ENCODE measurements around the gene TSKU.

DNA sequence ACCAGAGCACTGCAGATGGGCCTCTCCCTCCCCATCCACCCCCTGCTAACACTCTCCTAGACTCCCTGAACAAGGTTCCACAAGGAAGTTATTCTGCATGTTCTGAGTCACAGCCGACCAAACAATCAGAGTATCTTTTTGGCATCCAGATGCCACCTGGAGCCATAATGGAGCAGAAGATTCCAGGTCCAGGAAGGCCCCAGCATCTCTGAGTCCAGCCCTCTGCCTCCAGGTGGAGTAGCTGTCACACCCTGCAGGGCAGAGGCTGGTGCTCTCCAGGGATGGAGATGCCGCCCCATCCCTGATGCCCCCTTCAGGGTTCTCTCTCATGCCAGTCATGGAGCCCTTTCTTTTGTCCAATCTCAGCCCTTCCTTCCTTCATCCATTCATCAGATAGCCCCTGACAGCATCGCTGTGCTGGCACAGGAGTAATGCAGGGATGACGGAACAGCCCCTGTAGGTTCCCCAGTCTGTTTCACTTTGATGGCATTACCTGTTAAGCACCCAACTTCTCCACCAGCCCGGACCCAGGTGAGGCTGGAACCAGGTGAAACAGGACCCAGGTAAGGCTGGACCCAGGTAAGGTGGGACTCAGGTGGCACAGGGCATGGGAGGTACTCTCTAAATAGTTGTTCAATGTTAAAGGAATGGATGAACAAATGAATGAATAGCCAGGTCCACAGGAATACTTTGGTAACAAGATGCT is 20.1 kb upstream of the TSKU start:
- TF ChIP-seq, protein P1, sequence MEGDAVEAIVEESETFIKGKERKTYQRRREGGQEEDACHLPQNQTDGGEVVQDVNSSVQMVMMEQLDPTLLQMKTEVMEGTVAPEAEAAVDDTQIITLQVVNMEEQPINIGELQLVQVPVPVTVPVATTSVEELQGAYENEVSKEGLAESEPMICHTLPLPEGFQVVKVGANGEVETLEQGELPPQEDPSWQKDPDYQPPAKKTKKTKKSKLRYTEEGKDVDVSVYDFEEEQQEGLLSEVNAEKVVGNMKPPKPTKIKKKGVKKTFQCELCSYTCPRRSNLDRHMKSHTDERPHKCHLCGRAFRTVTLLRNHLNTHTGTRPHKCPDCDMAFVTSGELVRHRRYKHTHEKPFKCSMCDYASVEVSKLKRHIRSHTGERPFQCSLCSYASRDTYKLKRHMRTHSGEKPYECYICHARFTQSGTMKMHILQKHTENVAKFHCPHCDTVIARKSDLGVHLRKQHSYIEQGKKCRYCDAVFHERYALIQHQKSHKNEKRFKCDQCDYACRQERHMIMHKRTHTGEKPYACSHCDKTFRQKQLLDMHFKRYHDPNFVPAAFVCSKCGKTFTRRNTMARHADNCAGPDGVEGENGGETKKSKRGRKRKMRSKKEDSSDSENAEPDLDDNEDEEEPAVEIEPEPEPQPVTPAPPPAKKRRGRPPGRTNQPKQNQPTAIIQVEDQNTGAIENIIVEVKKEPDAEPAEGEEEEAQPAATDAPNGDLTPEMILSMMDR (IDR thresholded peaks at IDR 0.05), result no peak
- TF ChIP-seq POLR2AphosphoS5 (IDR thresholded peaks at IDR 0.05) (no peak), POLR2A (IDR thresholded peaks at IDR 0.05) (no peak)
